Calu3 (cell line): ENCODE data around the gene JAKMIP2. TPM values are rescaled to one million over a fixed set of nuclear protein-coding genes. Genes with fewer than 3 reads are reported as not detected.

Experiments used
- BruUV-seq: library from RNA; stranded (reverse); fragments of 400-500 nt; replicated peaks from 2 replicates; lab custom pipeline; 2021; lab: Mats Ljungman, UMichigan
- CTCF ChIA-PET: fragments of 300-600 bp; sonication (Branson Sonifier 250); formaldehyde crosslinking; loops from one replicate; lab custom pipeline; 2022; ENCODE audit warnings: antibody characterized with exemption; lab: Charles Lee
- DNase-seq: peaks from one replicate; pipeline ENCODE4 v3.0.0; 2022
- H3K27ac Mint-ChIP-seq: one replicate; pipeline ENCODE4 v1.8.0; 2022; ENCODE audit warnings: mixed read lengths; ENCODE audit not compliant: unreplicated experiment
- H3K27me3 Mint-ChIP-seq: one replicate; pipeline ENCODE4 v1.8.0; 2022; ENCODE audit warnings: mixed read lengths; ENCODE audit not compliant: unreplicated experiment
- H3K36me3 Mint-ChIP-seq: one replicate; pipeline ENCODE4 v1.8.0; 2022; ENCODE audit warnings: mild to moderate bottlenecking, moderate library complexity, mixed read lengths; ENCODE audit not compliant: insufficient read depth, unreplicated experiment
- H3K4me1 Mint-ChIP-seq: one replicate; pipeline ENCODE4 v1.8.0; 2022; ENCODE audit warnings: mild to moderate bottlenecking, low read depth, mixed read lengths; ENCODE audit not compliant: unreplicated experiment
- H3K4me3 Mint-ChIP-seq: one replicate; pipeline ENCODE4 v1.8.0; 2022; ENCODE audit warnings: mild to moderate bottlenecking, low read depth, moderate library complexity, mixed read lengths; ENCODE audit not compliant: unreplicated experiment
- H3K9me3 Mint-ChIP-seq: one replicate; pipeline ENCODE4 v1.8.0; 2022; ENCODE audit warnings: low read depth, mixed read lengths; ENCODE audit not compliant: unreplicated experiment
- intact Hi-C: fragments of 100-400 bp; cut with micrococcal nuclease; formaldehyde crosslinking; loops from one replicate; pipeline ENCODE4 v1.10.0; 2022; ENCODE audit not compliant: unreplicated experiment
- total RNA-seq: library from RNA; stranded (reverse); gene quantifications from 2 replicates; pipeline ENCODE4 v1.2.3, GENCODE V29; 2022
- TF ChIP-seq, protein P1 (sequence below): fragments of 200-600 bp; IDR thresholded peaks from one replicate; pipeline ENCODE4 v1.8.0; 2022; ENCODE audit warnings: antibody characterized with exemption; ENCODE audit not compliant: unreplicated experiment

JAKMIP2 gene
- total RNA-seq, 1 experiment from 2014 or later = not detected

DNA sequence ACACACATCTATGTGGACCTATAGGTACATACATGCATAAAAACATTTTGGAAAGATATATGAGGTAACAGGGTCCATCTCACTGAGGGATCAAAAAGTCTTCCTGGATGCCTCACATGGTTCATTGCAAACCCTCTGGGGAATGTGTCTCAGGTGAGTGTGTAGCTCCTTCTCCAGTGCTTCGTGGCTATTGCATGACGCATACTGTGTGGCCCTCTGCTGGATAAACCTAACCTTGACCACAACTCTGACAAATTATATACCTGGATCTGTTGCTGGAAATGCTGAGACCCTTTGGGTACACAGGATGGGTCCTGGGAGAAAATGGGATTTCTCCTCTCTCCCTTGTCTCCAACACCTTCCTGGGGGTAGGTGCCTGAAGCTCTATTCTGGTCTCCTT lies 91.9 kb downstream of the JAKMIP2 start:
- Mint-ChIP-seq H3K4me3 (no peak overlapping the region), H3K27ac (no peak overlapping the region), H3K36me3 (no peaks in the 10 kb centered on the region), H3K27me3 (no peaks in the 10 kb centered on the region), H3K9me3 (no peaks in the 10 kb centered on the region), H3K4me1 (no peaks in the 10 kb centered on the region)
- TF ChIP-seq, protein P1, sequence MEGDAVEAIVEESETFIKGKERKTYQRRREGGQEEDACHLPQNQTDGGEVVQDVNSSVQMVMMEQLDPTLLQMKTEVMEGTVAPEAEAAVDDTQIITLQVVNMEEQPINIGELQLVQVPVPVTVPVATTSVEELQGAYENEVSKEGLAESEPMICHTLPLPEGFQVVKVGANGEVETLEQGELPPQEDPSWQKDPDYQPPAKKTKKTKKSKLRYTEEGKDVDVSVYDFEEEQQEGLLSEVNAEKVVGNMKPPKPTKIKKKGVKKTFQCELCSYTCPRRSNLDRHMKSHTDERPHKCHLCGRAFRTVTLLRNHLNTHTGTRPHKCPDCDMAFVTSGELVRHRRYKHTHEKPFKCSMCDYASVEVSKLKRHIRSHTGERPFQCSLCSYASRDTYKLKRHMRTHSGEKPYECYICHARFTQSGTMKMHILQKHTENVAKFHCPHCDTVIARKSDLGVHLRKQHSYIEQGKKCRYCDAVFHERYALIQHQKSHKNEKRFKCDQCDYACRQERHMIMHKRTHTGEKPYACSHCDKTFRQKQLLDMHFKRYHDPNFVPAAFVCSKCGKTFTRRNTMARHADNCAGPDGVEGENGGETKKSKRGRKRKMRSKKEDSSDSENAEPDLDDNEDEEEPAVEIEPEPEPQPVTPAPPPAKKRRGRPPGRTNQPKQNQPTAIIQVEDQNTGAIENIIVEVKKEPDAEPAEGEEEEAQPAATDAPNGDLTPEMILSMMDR = peak; percentile 69
- no TSS peak for BruUV-seq
- peak; percentile 55 for DNase-seq
- intact Hi-C loops = loop anchor here (1.0 to 5.0 kb wide), 2 partner anchors 62 to 132 kb away; no protein-coding TSS in a partner anchor
- CTCF ChIA-PET = interaction anchor here (0.5 to 1.9 kb wide), 8 partner anchors 45 to 1545 kb away, joined by 3 to 22 read pairs (median 4); no protein-coding TSS in a partner anchor

- TF ChIP-seq, protein P1 = no peak
- H3K36me3 Mint-ChIP-seq = no peaks in the 10 kb centered on the region
- intact Hi-C loops = no loop called here
- peaks cover 5% of the 10 kb centered on the region for H3K27me3 Mint-ChIP-seq
- no peak for DNase-seq
- H3K4me3 Mint-ChIP-seq = no peak overlapping the region
- H3K4me1 Mint-ChIP-seq = no peaks in the 10 kb centered on the region
- CTCF ChIA-PET = interaction anchor here (0.6 to 1.9 kb wide), 3 partner anchors 56 to 870 kb away, joined by 3 to 11 read pairs (median 4); no protein-coding TSS in a partner anchor
- H3K9me3 Mint-ChIP-seq = no peaks in the 10 kb centered on the region
- no peak overlapping the region for H3K27ac Mint-ChIP-seq
- no TSS peak for BruUV-seq
Observed at GRCh38 chr5:147689426-147689825, 93.1 kb downstream of the JAKMIP2 start.

DNA sequence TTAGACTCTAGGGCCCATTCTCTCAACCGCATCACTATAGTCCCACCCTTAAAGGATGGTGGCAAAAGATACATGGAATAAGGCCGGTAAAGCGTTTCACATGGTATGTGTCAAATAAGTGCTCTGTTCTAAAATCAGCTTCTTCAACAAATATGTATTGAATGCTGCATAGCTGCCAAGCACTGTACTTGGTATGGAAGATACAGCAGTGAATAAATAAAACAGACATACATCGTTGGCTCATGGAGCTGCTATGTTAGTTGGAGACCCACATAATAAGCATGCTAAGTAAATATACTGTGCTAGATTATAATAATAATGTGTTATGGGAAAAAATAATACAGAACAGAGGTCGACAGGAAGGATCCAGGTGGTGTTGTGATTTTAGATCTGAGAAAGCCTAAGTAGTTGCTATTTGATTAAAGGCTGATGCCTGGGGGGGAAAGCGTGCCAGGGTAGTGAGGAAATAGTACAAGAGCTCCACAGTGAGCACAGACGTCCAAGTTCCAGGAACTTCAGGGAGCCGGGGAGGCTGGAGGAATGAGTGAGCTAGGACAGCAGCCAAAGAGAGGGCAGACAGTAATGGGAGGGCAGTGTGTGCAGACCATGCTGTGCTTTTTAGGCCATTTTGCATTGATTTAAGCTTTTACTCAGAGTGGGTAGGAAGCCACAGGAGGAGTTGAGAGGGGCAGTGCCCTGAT lies 93.7 kb downstream of the JAKMIP2 start:
- no peaks in the 10 kb centered on the region for H3K9me3 Mint-ChIP-seq
- H3K4me3 Mint-ChIP-seq = no peak overlapping the region
- intact Hi-C loops = no loop called here
- peaks cover 11% of the 10 kb centered on the region for H3K27me3 Mint-ChIP-seq
- H3K4me1 Mint-ChIP-seq = no peaks in the 10 kb centered on the region
- CTCF ChIA-PET = interaction anchor here (0.6 to 1.5 kb wide), 3 partner anchors 56 to 871 kb away, joined by 3 to 4 read pairs (median 3); no protein-coding TSS in a partner anchor
- H3K36me3 Mint-ChIP-seq = no peaks in the 10 kb centered on the region
- no peak for DNase-seq
- TF ChIP-seq, protein P1 = no peak
- H3K27ac Mint-ChIP-seq = no peak overlapping the region
- no TSS peak for BruUV-seq

GRCh38 chr5:147687118-147687517 lies 95.4 kb downstream of the JAKMIP2 start:
- no peak overlapping the region for H3K4me3 Mint-ChIP-seq
- no peaks in the 10 kb centered on the region for H3K9me3 Mint-ChIP-seq
- TF ChIP-seq, protein P1 = no peak
- H3K27ac Mint-ChIP-seq = no peak overlapping the region
- no peaks in the 10 kb centered on the region for H3K36me3 Mint-ChIP-seq
- no peaks in the 10 kb centered on the region for H3K4me1 Mint-ChIP-seq
- DNase-seq = no peak
- intact Hi-C loops = no loop called here
- peaks cover 13% of the 10 kb centered on the region for H3K27me3 Mint-ChIP-seq
- no TSS peak for BruUV-seq
- CTCF ChIA-PET = no interaction called here
